HepG2 (cell line): ENCODE data around the gene MS4A6E. TPM values are rescaled to one million over a fixed set of nuclear protein-coding genes. Genes with fewer than 3 reads are reported as not detected.

Experiments
- ATAC-seq: fragments of 200-7000 bp; cut with Tn5 transposase; 3 replicates; pipeline ENCODE4 v1.9.1; 2020; ENCODE audit warnings: mild to moderate bottlenecking, moderate library complexity
- BruUV-seq: library from RNA; stranded (reverse); fragments of 400-500 nt; replicated peaks from 2 replicates; lab custom pipeline; 2021; lab: Mats Ljungman, UMichigan
- CTCF ChIA-PET: fragments of 300-600 bp; formaldehyde crosslinking; extraction: SDS; loops from one replicate; lab custom pipeline; 2021; ENCODE audit warnings: low total read pairs, inconsistent platforms, low intra/inter-chr PET ratio; lab: Yijun Ruan, JAX
- POLR2A ChIA-PET: fragments of 350-600 bp; sonication (Branson Sonifier 250); formaldehyde crosslinking; loops from one replicate; lab custom pipeline; 2020; ENCODE audit warnings: antibody characterized with exemption, inconsistent platforms; lab: Yijun Ruan, JAX
- DNase-seq: peaks from one replicate; pipeline ENCODE4 v3.0.0-alpha.2; 2015; ENCODE audit warnings: low spot score
- FAIRE-seq: peaks from 3 replicates; lab custom pipeline; 2011; peaks lifted over from hg19 to GRCh38; lab: Jason Lieb, UNC
- H2AFZ ChIP-seq: one replicate; pipeline ENCODE4 v1.6.1; 2011; ENCODE audit warnings: low read length, inconsistent platforms
- H3K27ac ChIP-seq: fragments of 300-600 bp; 3 replicates; pipeline ENCODE4 v1.8.0; 2011; ENCODE audit warnings: mixed run types, mild to moderate bottlenecking, mixed read lengths, low read length, inconsistent platforms; ENCODE audit not compliant: insufficient read depth; ENCODE audit errors: extremely low read length
- H3K27me3 ChIP-seq, 2 experiments: fragments of 200-600 bp in 1 of 2; 2 replicates in 1 of 2; 3 replicates in 1 of 2; pipeline versions ENCODE4 v1.6.0 to v1.8.0; 2011; ENCODE audit warnings: low read length in 2 of 2, mild to moderate bottlenecking in 2 of 2, moderate library complexity in 2 of 2, inconsistent platforms in 1 of 2; ENCODE audit not compliant: insufficient read depth in 2 of 2, control insufficient read depth in 1 of 2
- H3K36me3 ChIP-seq, 2 experiments: fragments of 200-600 bp in 1 of 2; replicated peaks in 1 of 2; 2 replicates in 1 of 2; 3 replicates in 1 of 2; pipeline versions ENCODE4 v1.5.1 to v1.8.0; 2011; ENCODE audit warnings: low read length in 2 of 2, inconsistent platforms in 1 of 2; ENCODE audit not compliant: insufficient read depth in 2 of 2, control insufficient read depth in 1 of 2
- H3K4me1 ChIP-seq: 2 replicates; pipeline ENCODE4 v1.5.1; 2012; ENCODE audit warnings: low read length, inconsistent platforms; ENCODE audit not compliant: insufficient read depth
- H3K4me2 ChIP-seq: 2 replicates; pipeline ENCODE4 v1.6.0; 2011; ENCODE audit warnings: low read depth, low read length, inconsistent platforms
- H3K4me3 ChIP-seq, 3 experiments: fragments of 200-600 bp in 1 of 3; sonication (generic), shearing (Covaris generic) in 1 of 3; replicated peaks in 1 of 3; 2 replicates each; pipeline ENCODE4 v1.5.1; 2011 to 2016; ENCODE audit warnings: low read length in 3 of 3, inconsistent platforms in 2 of 3, low read depth in 2 of 3, mild to moderate bottlenecking in 2 of 3, control low read depth in 1 of 3, mixed read lengths in 1 of 3; ENCODE audit not compliant: insufficient read depth in 1 of 3
- H3K79me2 ChIP-seq: one replicate; pipeline ENCODE4 v1.6.1; 2011; ENCODE audit warnings: low read length, inconsistent platforms; ENCODE audit not compliant: insufficient read depth
- H3K9ac ChIP-seq: 2 replicates; pipeline ENCODE4 v1.6.0; 2011; ENCODE audit warnings: mild to moderate bottlenecking, low read depth, low read length, inconsistent platforms; ENCODE audit not compliant: insufficient read depth
- H3K9me3 ChIP-seq: 2 replicates; pipeline ENCODE4 v1.5.1; 2012; ENCODE audit warnings: mild to moderate bottlenecking, low read length
- H4K20me1 ChIP-seq: 2 replicates; pipeline ENCODE4 v1.6.0; 2011; ENCODE audit warnings: inconsistent platforms, mild to moderate bottlenecking, low read length, moderate library complexity; ENCODE audit not compliant: insufficient read depth
- ARID3A ChIP-seq: IDR thresholded peaks from 2 replicates; pipeline ENCODE4 v1.6.1; 2012; ENCODE audit warnings: low read depth, low read length, improper control_type of control experiment
- ARID5B ChIP-seq: IDR thresholded peaks from 2 replicates; pipeline ENCODE4 v1.4.0; 2020; ENCODE audit warnings: mild to moderate bottlenecking, missing genetic modification reagents
- FOSL2 ChIP-seq: sonication (generic); formaldehyde crosslinking; IDR thresholded peaks from 2 replicates; pipeline ENCODE4 v1.4.0; 2020; ENCODE audit warnings: missing genetic modification reagents
- FOXA1 ChIP-seq, 2 experiments: fragments of 450-650 bp in 1 of 2; sonication (generic) in 1 of 2; formaldehyde crosslinking in 1 of 2; IDR thresholded peaks; 2 replicates each; pipeline versions ENCODE4 v1.4.0 to v1.6.1; 2016 to 2020; ENCODE audit warnings: missing genetic modification reagents in 1 of 2
- FOXA3 ChIP-seq: IDR thresholded peaks from 2 replicates; pipeline ENCODE4 v1.6.1; 2016; ENCODE audit warnings: missing genetic modification reagents, missing compliant biosample characterization
- FOXP1 ChIP-seq, 2 experiments: fragments of 450-650 bp in 1 of 2; IDR thresholded peaks; 2 replicates each; pipeline ENCODE4 v1.6.1; 2017 to 2018; ENCODE audit warnings: antibody characterized with exemption in 1 of 2
- GATAD2A ChIP-seq: IDR thresholded peaks from 2 replicates; pipeline ENCODE4 v1.6.1; 2016
- TEF ChIP-seq: sonication (generic); formaldehyde crosslinking; IDR thresholded peaks from 2 replicates; pipeline ENCODE4 v1.5.0; 2020; ENCODE audit warnings: missing genetic modification reagents
- TFAP4 ChIP-seq: sonication (generic); IDR thresholded peaks from 2 replicates; pipeline ENCODE4 v1.6.1; 2016; ENCODE audit warnings: low read depth, borderline replicate concordance
- ZC3H13 ChIP-seq: sonication (generic); formaldehyde crosslinking; IDR thresholded peaks from 2 replicates; pipeline ENCODE4 v1.8.1; 2023; ENCODE audit warnings: mild to moderate bottlenecking, missing genetic modification reagents, moderate library complexity
- ZFP37 ChIP-seq: sonication (generic); formaldehyde crosslinking; IDR thresholded peaks from 2 replicates; pipeline ENCODE4 v1.4.0; 2020; ENCODE audit warnings: missing genetic modification reagents, borderline replicate concordance
- WGBS: methylation state at CpG from one replicate; pipeline ENCODE4 v1.1.6; 2017; ENCODE audit warnings: low lambda C conversion rate; 5-methylcytosine and 5-hydroxymethylcytosine counted together
- in situ Hi-C: cut with HindIII; loops from 2 replicates; pipeline ENCODE4 v1.10.0; 2017; ENCODE audit warnings: low pct_unique_long_range_greater_than_20kb; ENCODE audit not compliant: extremely low pct_ligation_motif_present
- intact Hi-C: fragments of 100-400 bp; cut with micrococcal nuclease; formaldehyde crosslinking; loops from one replicate; pipeline ENCODE4 v1.10.0; 2022; ENCODE audit not compliant: unreplicated experiment
- polyA plus RNA-seq, 8 experiments: library from polyadenylated mRNA; depleted of rRNA in 3 of 8; stranded (reverse) in 7 of 8; unstranded in 1 of 8; fragments of >200 nt; fragmentation: Illumina TruSeq in 4 of 8; extraction: Trizol in 4 of 8; gene quantifications; 2 replicates each; pipeline versions ENCODE4 v1.2.1 to v1.2.3, GENCODE V29; 2011 to 2016; ENCODE audit warnings: low read depth in 4 of 8, missing spikeins in 1 of 8, mixed read lengths in 1 of 8; ENCODE audit not compliant: insufficient read depth in 1 of 8
- total RNA-seq, 5 experiments: library from RNA; depleted of rRNA; stranded (reverse); fragments of >200 nt; fragmentation: Illumina TruSeq; extraction: Trizol; gene quantifications; 2 replicates each; pipeline ENCODE4 v1.2.3, GENCODE V29; 2016; ENCODE audit warnings: low read depth in 1 of 5

Gene MS4A6E
- total and polyA plus RNA-seq, 2 of the 13 experiments (the other 11 are each of a cell fraction or from before 2014, with no cell fraction given), result not detected

- Histone ChIP-seq H3K27ac (no peak overlapping the region), H3K4me3 (no peak overlapping the region), H3K4me2 (no peak overlapping the region), H3K9me3 (no peaks in the 10 kb centered on the region), H3K9ac (no peak overlapping the region), H3K79me2 (no peaks in the 10 kb centered on the region), H4K20me1 (no peaks in the 10 kb centered on the region), H3K27me3 (peaks cover 0 to 10% of the 10 kb centered on the region in 2 experiments; a peak in 3 of 5 replicates), H2AFZ (no peak overlapping the region), H3K4me1 (peaks cover 11% of the 10 kb centered on the region), H3K36me3 (no peaks in the 10 kb centered on the region)
- FAIRE-seq, result no peak
- BruUV-seq, result no TSS peak
- in situ Hi-C loops, result no loop called here
- peak; percentile 27 for DNase-seq
- ChIA-PET CTCF (no interaction called here), POLR2A (no interaction called here)
- ATAC-seq, result peak; percentile 34; the same call in 1 of the 3 replicates
- WGBS, result 2% methylated on average over 5 of the region's 5 CpGs
- TF ChIP-seq ZC3H13 (CRISPR knock-in tag) (no peak), ARID3A (0 out of 2 replicates have a peak, but pooled peaks have one; percentile 39), TFAP4 (peak; percentile 73), FOXP1 (IDR thresholded peaks at IDR 0.05) (peak; percentile 15; the same call in 1 of the 2 replicates), FOXP1 (CRISPR knock-in tag; IDR thresholded peaks at IDR 0.05) (peak; percentile 40; the same call in 1 of the 2 replicates), FOSL2 (CRISPR knock-in tag) (peak; percentile 29; the same call in 1 of the 2 replicates), ZFP37 (CRISPR knock-in tag) (no peak), FOXA1 (IDR thresholded peaks at IDR 0.05) (peak; percentile 66), FOXA1 (CRISPR knock-in tag; IDR thresholded peaks at IDR 0.05) (no peak), ARID5B (CRISPR knock-in tag) (peak; percentile 13; the same call in 1 of the 2 replicates), FOXA3 (peak; percentile 61; the same call in 1 of the 2 replicates), TEF (CRISPR knock-in tag) (no peak), GATAD2A (peak; percentile 34; the same call in 1 of the 2 replicates)
- intact Hi-C loops, result no loop called here
Observed at GRCh38 chr11:60370811-60371298, 43.8 kb downstream of the MS4A6E start.
